Mammary microvascular endothelial cell (primary cell): ENCODE data around the gene FAM3D. TPM values are rescaled to one million over a fixed set of nuclear protein-coding genes. Genes with fewer than 3 reads are reported as not detected.

ENCODE experiments used
- total RNA-seq: library from RNA; depleted of rRNA; stranded (reverse); fragments of >200 nt; gene quantifications from 2 replicates; pipeline ENCODE4 v1.2.3, GENCODE V29; 2015

The FAM3D gene, protein sequence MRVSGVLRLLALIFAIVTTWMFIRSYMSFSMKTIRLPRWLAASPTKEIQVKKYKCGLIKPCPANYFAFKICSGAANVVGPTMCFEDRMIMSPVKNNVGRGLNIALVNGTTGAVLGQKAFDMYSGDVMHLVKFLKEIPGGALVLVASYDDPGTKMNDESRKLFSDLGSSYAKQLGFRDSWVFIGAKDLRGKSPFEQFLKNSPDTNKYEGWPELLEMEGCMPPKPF
- total RNA-seq, result not detected in 2 replicates

DNA sequence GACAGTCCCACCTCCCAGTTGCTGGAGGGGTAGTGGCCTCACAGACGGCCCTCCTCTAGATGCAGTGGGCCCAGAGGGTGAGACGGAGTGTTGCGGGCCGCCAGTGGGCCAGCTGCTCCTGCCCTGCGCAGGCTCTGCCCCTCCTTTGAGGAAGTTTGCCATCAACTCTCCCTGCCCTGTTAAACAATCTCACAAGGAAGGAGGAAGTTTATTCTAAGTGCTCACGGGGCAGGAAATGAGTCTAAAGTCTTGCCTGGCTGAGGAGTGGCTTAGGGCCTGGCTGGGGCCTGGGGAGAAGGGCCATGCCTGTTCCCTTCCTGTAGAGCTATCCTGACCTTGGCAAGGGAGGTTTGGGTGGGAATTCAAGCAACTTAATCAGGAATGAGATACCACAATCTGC lies at the start of gene FAM3D:
Gene FAM3D, minus strand, starts transcription at position 92 of the 400 bp plus-strand sequence. CDS start 11,211 bp downstream, outside the sequence.

Other genes starting within 250 kb of the FAM3D start
- gene PDHB, start 232.9 kb downstream of the FAM3D start, total RNA-seq, result 81.0 and 82.1 TPM in 2 replicates
- gene KCTD6, start 174.7 kb downstream of the FAM3D start, total RNA-seq, result 4.3 and 6.5 TPM in 2 replicates
- gene ACOX2, start 129.6 kb downstream of the FAM3D start, total RNA-seq, result not detected in 2 replicates
- 83.0 and 85.8 TPM in 2 replicates for gene FAM107A, start 89.4 kb downstream of the FAM3D start, total RNA-seq